ENCODE measurements around the gene ANKDD1B. TPM values are rescaled to one million over a fixed set of nuclear protein-coding genes. Genes with fewer than 3 reads are reported as not detected.

ANKDD1B gene
- total and polyA plus RNA-seq, 9 of the 15 experiments (the other 6 are each of a cell fraction or from before 2014, with no cell fraction given) = 0.04 to 0.29 (median 0.18) TPM; not detected in 1

DNA sequence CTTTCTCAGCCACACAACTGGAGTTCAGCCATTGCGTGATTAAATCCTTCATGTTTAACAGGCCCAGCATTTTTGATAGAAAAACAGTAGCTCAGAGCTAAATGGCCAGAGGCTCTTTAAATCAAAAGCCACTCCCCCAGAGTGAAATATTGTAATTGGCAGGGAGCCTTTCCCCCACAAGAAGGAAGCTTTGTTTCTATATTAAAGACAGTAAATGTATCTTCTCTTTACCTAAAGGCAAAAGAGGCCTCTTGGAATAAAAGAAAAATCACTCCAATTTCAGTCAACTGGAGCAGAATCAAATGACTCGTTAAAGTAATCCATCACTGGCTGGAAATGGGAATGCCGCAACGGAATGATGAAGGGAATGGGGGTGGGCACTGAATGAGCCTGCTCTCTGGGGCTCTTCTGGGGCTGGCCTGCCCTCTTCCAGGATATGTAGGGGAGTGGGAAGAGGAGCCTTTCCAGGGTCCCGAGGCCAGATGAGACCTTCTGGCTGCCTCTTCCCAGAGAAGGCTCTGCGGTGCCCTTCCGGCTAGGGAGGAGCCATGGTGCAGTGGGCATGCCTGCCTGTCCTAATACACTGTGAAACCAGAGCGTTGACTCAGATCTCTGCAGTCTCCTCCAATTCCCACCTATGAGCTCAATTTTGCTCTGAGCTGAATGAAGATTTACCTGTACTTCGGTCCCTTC, 45.2 kb downstream of the ANKDD1B start:
- DNase-seq (ENCODE audit: extremely low read depth in 1 of 4, low spot score in 3 of 4) = no peak
- no peak overlapping the region for H3K4me2 ChIP-seq (ENCODE audit: insufficient read depth, low read length)
- ChIA-PET CTCF (ENCODE audit: low intra/inter-chr PET ratio) (no interaction called here), POLR2A (interaction anchor here (1.5 kb wide), 1 partner anchor 13 kb away, joined by 3 read pairs; no protein-coding TSS in a partner anchor)
- H3K27ac ChIP-seq (ENCODE audit: extremely low read depth, low read depth, low read length) = no peak overlapping the region
- no TSS peak for BruUV-seq (replicated peaks)
- intact Hi-C loops (cut with micrococcal nuclease) (no loop called here), in situ Hi-C loops (cut with MboI) (no loop called here)
- TF ChIP-seq BRF1 (IDR thresholded peaks at IDR 0.05; ENCODE audit: borderline replicate concordance, extremely low read depth, insufficient read length) (no peak), TEAD2 (tag; IDR thresholded peaks at IDR 0.05) (no peak), ZNF316 (IDR thresholded peaks at IDR 0.05) (no peak), SIN3B (IDR thresholded peaks at IDR 0.05; ENCODE audit: low read depth) (no peak), ZNF668 (CRISPR knock-in tag; IDR thresholded peaks at IDR 0.05) (no peak), FOXJ3 (CRISPR knock-in tag; IDR thresholded peaks at IDR 0.05) (no peak), ERF (CRISPR knock-in tag; IDR thresholded peaks at IDR 0.05) (no peak), TAL1 (IDR thresholded peaks at IDR 0.05) (no peak), DMBX1 (CRISPR knock-in tag; IDR thresholded peaks at IDR 0.05; ENCODE audit: borderline replicate concordance) (no peak), SMC3 (conservative IDR thresholded peaks at IDR 0.05; ENCODE audit: insufficient read depth, low read depth, low read length) (no peak)
- TF ChIP-seq, protein P1, sequence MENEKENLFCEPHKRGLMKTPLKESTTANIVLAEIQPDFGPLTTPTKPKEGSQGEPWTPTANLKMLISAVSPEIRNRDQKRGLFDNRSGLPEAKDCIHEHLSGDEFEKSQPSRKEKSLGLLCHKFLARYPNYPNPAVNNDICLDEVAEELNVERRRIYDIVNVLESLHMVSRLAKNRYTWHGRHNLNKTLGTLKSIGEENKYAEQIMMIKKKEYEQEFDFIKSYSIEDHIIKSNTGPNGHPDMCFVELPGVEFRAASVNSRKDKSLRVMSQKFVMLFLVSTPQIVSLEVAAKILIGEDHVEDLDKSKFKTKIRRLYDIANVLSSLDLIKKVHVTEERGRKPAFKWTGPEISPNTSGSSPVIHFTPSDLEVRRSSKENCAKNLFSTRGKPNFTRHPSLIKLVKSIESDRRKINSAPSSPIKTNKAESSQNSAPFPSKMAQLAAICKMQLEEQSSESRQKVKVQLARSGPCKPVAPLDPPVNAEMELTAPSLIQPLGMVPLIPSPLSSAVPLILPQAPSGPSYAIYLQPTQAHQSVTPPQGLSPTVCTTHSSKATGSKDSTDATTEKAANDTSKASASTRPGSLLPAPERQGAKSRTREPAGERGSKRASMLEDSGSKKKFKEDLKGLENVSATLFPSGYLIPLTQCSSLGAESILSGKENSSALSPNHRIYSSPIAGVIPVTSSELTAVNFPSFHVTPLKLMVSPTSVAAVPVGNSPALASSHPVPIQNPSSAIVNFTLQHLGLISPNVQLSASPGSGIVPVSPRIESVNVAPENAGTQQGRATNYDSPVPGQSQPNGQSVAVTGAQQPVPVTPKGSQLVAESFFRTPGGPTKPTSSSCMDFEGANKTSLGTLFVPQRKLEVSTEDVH (IDR thresholded peaks at IDR 0.05; ENCODE audit: low read depth, partially characterized antibody) = no peak
- TF ChIP-seq, protein P2, sequence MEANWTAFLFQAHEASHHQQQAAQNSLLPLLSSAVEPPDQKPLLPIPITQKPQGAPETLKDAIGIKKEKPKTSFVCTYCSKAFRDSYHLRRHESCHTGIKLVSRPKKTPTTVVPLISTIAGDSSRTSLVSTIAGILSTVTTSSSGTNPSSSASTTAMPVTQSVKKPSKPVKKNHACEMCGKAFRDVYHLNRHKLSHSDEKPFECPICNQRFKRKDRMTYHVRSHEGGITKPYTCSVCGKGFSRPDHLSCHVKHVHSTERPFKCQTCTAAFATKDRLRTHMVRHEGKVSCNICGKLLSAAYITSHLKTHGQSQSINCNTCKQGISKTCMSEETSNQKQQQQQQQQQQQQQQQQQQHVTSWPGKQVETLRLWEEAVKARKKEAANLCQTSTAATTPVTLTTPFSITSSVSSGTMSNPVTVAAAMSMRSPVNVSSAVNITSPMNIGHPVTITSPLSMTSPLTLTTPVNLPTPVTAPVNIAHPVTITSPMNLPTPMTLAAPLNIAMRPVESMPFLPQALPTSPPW (CRISPR knock-in tag; IDR thresholded peaks at IDR 0.05) = no peak
- peaks cover 4 to 8% of the 10 kb centered on the region in 2 experiments; a peak in 3 of 5 replicates for H3K4me1 ChIP-seq (replicated peaks in 1 of 2; ENCODE audit: control insufficient read depth in 2 of 2, insufficient read depth in 2 of 2, low read length in 2 of 2)
- no peaks in the 10 kb centered on the region for H4K20me1 ChIP-seq (replicated peaks; ENCODE audit: control insufficient read depth, insufficient read depth, low read length)
- no peak overlapping the region for H3K9ac ChIP-seq (ENCODE audit: insufficient read depth in 1 of 2, low read depth in 2 of 2, low read length in 2 of 2)
- no peaks in the 10 kb centered on the region for H3K27me3 ChIP-seq (ENCODE audit: control insufficient read depth in 2 of 2, insufficient read depth in 2 of 2, low read length in 2 of 2)
- no peak for ATAC-seq
- no peak for FAIRE-seq
- H3K36me3 ChIP-seq (ENCODE audit: control insufficient read depth, insufficient read depth, low read length) = no peaks in the 10 kb centered on the region
- H2AFZ ChIP-seq (ENCODE audit: low read depth, low read length) = no peak overlapping the region
- 63% methylated on average over 9 of the region's 9 CpGs for WGBS (ENCODE audit: insufficient coverage, low coverage, missing lambda C conversion rate)
- H3K4me3 ChIP-seq = no peak overlapping the region
- H3K9me1 ChIP-seq (ENCODE audit: control insufficient read depth, insufficient read depth, low read length) = no peaks in the 10 kb centered on the region
- no peaks in the 10 kb centered on the region for H3K9me3 ChIP-seq (replicated peaks; ENCODE audit: control insufficient read depth, insufficient read depth, low read depth, low read length)
- H3K79me2 ChIP-seq (ENCODE audit: control insufficient read depth, insufficient read depth, low read length) = no peaks in the 10 kb centered on the region

All from K562 (cell line).